HL-60 (cell line): ENCODE results near the gene CDR2L.

Experiments used
- DNase-seq, 2 experiments: peaks; one replicate each; pipeline ENCODE4 v3.0.0-alpha.2; 2010 to 2020; ENCODE audit warnings: low read depth in 1 of 2, low spot score in 1 of 2
- H3K27ac ChIP-seq: fragments of 250-450 bp; sonication (Bioruptor Pico); replicated peaks from 2 replicates; pipeline ENCODE4 v1.5.1; 2020; ENCODE audit warnings: mild to moderate bottlenecking, moderate library complexity
- H3K27me3 ChIP-seq: fragments of 250-450 bp; sonication (Bioruptor Pico); 2 replicates; pipeline ENCODE4 v1.5.1; 2021; ENCODE audit warnings: mild to moderate bottlenecking, moderate library complexity; ENCODE audit not compliant: insufficient read depth, poor library complexity, severe bottlenecking
- H3K4me3 ChIP-seq: replicated peaks from 2 replicates; pipeline ENCODE4 v1.5.1; 2011; ENCODE audit warnings: mild to moderate bottlenecking, control low read depth, low read length; ENCODE audit not compliant: insufficient read depth
- GABPA ChIP-seq: IDR thresholded peaks from 2 replicates; pipeline ENCODE4 v1.6.1; 2012; ENCODE audit warnings: low read depth
- POLR2AphosphoS5 ChIP-seq: IDR thresholded peaks from 2 replicates; pipeline ENCODE4 v1.6.1; 2012; ENCODE audit warnings: low read depth
- REST ChIP-seq: IDR thresholded peaks from 2 replicates; pipeline ENCODE4 v1.6.1; 2012; ENCODE audit warnings: low read depth; ENCODE audit not compliant: insufficient replicate concordance
- SPI1 ChIP-seq: IDR thresholded peaks from 2 replicates; pipeline ENCODE4 v1.6.1; 2012; ENCODE audit warnings: low read depth, mild to moderate bottlenecking, borderline replicate concordance
- TF ChIP-seq, protein P1 (sequence below): IDR thresholded peaks from one replicate; pipeline ENCODE4 v1.5.1; 2011; ENCODE audit warnings: low read length, control low read depth, inconsistent platforms; ENCODE audit not compliant: insufficient read depth

The CDR2L gene

GRCh38 chr17:74970395-74970794, 17.0 kb upstream of the CDR2L start:
- Histone ChIP-seq H3K27ac (no peak overlapping the region), H3K27me3 (peaks cover 28% of the 10 kb centered on the region), H3K4me3 (no peak overlapping the region)
- TF ChIP-seq POLR2AphosphoS5 (no peak), GABPA (no peak), REST (no peak), SPI1 (no peak)
- TF ChIP-seq, protein P1, sequence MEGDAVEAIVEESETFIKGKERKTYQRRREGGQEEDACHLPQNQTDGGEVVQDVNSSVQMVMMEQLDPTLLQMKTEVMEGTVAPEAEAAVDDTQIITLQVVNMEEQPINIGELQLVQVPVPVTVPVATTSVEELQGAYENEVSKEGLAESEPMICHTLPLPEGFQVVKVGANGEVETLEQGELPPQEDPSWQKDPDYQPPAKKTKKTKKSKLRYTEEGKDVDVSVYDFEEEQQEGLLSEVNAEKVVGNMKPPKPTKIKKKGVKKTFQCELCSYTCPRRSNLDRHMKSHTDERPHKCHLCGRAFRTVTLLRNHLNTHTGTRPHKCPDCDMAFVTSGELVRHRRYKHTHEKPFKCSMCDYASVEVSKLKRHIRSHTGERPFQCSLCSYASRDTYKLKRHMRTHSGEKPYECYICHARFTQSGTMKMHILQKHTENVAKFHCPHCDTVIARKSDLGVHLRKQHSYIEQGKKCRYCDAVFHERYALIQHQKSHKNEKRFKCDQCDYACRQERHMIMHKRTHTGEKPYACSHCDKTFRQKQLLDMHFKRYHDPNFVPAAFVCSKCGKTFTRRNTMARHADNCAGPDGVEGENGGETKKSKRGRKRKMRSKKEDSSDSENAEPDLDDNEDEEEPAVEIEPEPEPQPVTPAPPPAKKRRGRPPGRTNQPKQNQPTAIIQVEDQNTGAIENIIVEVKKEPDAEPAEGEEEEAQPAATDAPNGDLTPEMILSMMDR, result no peak
- DNase-seq, result no peak

DNA sequence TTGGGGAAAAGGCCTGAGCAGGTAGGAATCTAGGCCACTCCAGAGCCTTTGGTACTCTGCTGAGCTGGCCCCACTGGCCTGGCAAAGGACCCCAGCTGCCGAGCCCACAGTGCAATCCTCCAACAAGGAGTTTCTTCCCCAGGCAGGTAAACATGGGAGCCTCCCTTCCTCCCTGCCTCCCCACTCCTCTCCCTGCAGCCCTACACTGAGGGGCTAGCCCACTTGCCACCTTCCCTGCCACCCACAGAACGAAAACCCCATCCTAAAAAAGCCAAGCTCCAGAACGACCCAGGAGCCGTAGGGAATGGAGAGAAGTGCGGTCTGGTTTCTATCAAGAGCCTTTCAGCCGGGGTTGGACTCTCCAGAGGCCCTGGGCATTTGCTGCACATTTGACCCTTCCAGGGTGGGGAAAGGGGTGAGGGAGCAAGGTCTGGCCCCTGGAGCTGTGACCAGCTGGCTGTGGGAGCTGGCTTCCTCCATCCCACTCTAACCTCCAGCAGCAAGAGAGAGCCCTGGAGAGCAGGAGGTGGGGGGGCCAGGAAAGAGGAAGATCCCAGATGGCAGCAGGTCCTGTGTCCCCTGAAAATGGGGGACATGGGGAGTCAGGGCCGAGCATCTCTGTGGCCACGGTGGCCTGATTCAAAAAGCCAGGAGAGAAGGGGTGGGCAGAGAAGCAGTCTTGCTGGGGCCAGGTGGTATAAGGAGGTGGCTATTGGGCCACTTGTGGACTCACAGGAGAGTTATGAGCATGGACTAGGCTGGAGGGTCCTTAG, 16.2 kb upstream of the CDR2L start:
- TF ChIP-seq REST (no peak), SPI1 (no peak), POLR2AphosphoS5 (no peak), GABPA (no peak)
- TF ChIP-seq, protein P1, result no peak
- Histone ChIP-seq H3K4me3 (no peak overlapping the region), H3K27ac (no peak overlapping the region), H3K27me3 (peaks cover 28% of the 10 kb centered on the region)
- no peak for DNase-seq

GRCh38 chr17:74971842-74972106, 15.7 kb upstream of the CDR2L start:
- no peak overlapping the region for H3K27ac ChIP-seq
- no peak for DNase-seq
- H3K27me3 ChIP-seq, result peaks cover 28% of the 10 kb centered on the region
- TF ChIP-seq SPI1 (no peak), POLR2AphosphoS5 (no peak), REST (no peak), GABPA (no peak)
- TF ChIP-seq, protein P1, result no peak
- H3K4me3 ChIP-seq, result no peak overlapping the region
